Measurements from ENCODE around the gene CREBRF. TPM values are rescaled to one million over a fixed set of nuclear protein-coding genes. Genes with fewer than 3 reads are reported as not detected.

CREBRF gene
- total RNA-seq, 1 experiment from 2014 or later = 16.9 TPM

DNA sequence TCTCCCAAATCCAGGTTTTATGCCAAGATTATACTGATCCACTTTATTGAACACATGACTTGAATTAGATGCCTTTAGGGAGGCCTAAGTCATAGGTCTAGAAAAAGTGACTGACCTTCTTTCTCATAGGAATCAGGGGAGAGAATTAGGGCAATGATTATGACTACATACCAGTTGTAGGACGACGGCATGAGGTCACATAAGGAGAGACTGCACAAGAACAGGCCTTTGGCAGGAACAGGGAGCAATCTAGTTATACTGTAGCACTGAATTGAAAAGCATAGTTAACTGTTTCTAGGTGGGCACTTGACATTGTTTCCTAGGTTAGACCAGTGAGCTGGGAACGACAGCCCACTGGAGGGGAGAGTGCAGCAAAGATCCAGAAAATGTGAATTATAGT lies 22.7 kb downstream of the CREBRF start:
- TF ChIP-seq CTCF (conservative IDR thresholded peaks at IDR 0.05) (no peak), EZH2 (IDR thresholded peaks at IDR 0.05; ENCODE audit: low read depth) (no peak)
- H3K4me3 ChIP-seq = no peak overlapping the region
- H3K4me1 ChIP-seq (replicated peaks; ENCODE audit: insufficient read depth) = peaks cover 30% of the 10 kb centered on the region
- H3K4me2 ChIP-seq = no peak overlapping the region
- intact Hi-C loops (cut with micrococcal nuclease; ENCODE audit: unreplicated experiment) = no loop called here
- no peaks in the 10 kb centered on the region for H3K27me3 ChIP-seq (ENCODE audit: insufficient read depth, low read depth)
- H2AFZ ChIP-seq = no peak overlapping the region
- no TSS peak for BruUV-seq (replicated peaks)
- H3F3A ChIP-seq (ENCODE audit: insufficient read depth, low read depth) = peaks cover 19% of the 10 kb centered on the region
- POLR2A ChIA-PET (ENCODE audit: unreplicated experiment) = no interaction called here
- no peak for DNase-seq
- no peaks in the 10 kb centered on the region for H3K9me3 ChIP-seq (ENCODE audit: insufficient read depth, low read depth)
- no peaks in the 10 kb centered on the region for H3K36me3 ChIP-seq (ENCODE audit: low read depth)
- H4K20me1 ChIP-seq (ENCODE audit: insufficient read depth) = no peaks in the 10 kb centered on the region; the same call in 1 of the 2 replicates
- peaks cover 21% of the 10 kb centered on the region for H3K79me2 ChIP-seq (ENCODE audit: low read depth)
- no peak overlapping the region for H3K27ac ChIP-seq
- no peaks in the 10 kb centered on the region for H3K9me2 ChIP-seq (ENCODE audit: insufficient read depth)
- CTCF ChIA-PET = no interaction called here

DNA sequence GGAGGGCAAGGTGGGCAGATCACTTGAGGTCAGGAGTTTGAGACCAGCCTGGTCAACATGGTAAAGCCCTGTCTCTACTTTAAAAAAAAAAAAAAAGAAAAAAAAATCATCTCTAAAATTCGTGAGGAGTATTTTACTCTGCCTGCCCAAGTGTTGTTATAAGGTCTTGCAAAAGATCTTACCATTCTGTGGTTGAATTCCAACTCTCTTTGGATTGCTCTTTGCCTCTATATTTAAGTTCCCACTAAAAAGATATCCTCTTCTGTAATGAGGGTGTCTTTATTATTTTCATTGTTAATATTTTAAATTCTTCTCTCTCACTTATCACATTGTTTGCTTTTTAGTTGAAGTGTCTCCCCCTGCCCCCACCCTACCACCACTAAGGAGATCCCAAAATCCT lies 33.4 kb downstream of the CREBRF start:
- Histone ChIP-seq H3K4me2 (no peak overlapping the region), H3K79me2 (ENCODE audit: low read depth) (no peaks in the 10 kb centered on the region), H3K36me3 (ENCODE audit: low read depth) (peaks cover 6% of the 10 kb centered on the region; the same call in 1 of the 2 replicates), H3K27me3 (ENCODE audit: insufficient read depth, low read depth) (no peaks in the 10 kb centered on the region), H3K4me1 (replicated peaks; ENCODE audit: insufficient read depth) (peaks cover 12% of the 10 kb centered on the region), H4K20me1 (ENCODE audit: insufficient read depth) (no peaks in the 10 kb centered on the region), H3F3A (ENCODE audit: insufficient read depth, low read depth) (peaks cover 13% of the 10 kb centered on the region), H3K27ac (no peak overlapping the region), H3K9me3 (ENCODE audit: insufficient read depth, low read depth) (no peaks in the 10 kb centered on the region), H3K4me3 (no peak overlapping the region), H2AFZ (no peak overlapping the region), H3K9me2 (ENCODE audit: insufficient read depth) (no peaks in the 10 kb centered on the region)
- CTCF ChIA-PET = no interaction called here
- BruUV-seq (replicated peaks) = no TSS peak
- intact Hi-C loops (cut with micrococcal nuclease; ENCODE audit: unreplicated experiment) = no loop called here
- DNase-seq = no peak
- POLR2A ChIA-PET (ENCODE audit: unreplicated experiment) = no interaction called here
- TF ChIP-seq EZH2 (IDR thresholded peaks at IDR 0.05; ENCODE audit: low read depth) (no peak), CTCF (conservative IDR thresholded peaks at IDR 0.05) (no peak)

GRCh38 chr5:173090639-173091038 lies 34.5 kb downstream of the CREBRF start:
- Histone ChIP-seq H3K4me3 (no peak overlapping the region), H3K79me2 (ENCODE audit: low read depth) (no peaks in the 10 kb centered on the region), H2AFZ (no peak overlapping the region), H3K4me2 (no peak overlapping the region), H3K9me2 (ENCODE audit: insufficient read depth) (no peaks in the 10 kb centered on the region), H3K27me3 (ENCODE audit: insufficient read depth, low read depth) (no peaks in the 10 kb centered on the region), H3K9me3 (ENCODE audit: insufficient read depth, low read depth) (no peaks in the 10 kb centered on the region), H4K20me1 (ENCODE audit: insufficient read depth) (no peaks in the 10 kb centered on the region), H3K27ac (no peak overlapping the region), H3K4me1 (replicated peaks; ENCODE audit: insufficient read depth) (peaks cover 15% of the 10 kb centered on the region), H3K36me3 (ENCODE audit: low read depth) (peaks cover 6% of the 10 kb centered on the region; the same call in 1 of the 2 replicates), H3F3A (ENCODE audit: insufficient read depth, low read depth) (peaks cover 14% of the 10 kb centered on the region)
- intact Hi-C loops (cut with micrococcal nuclease; ENCODE audit: unreplicated experiment) = loop anchor here (5.0 kb wide), 1 partner anchor 33 kb away; the partner anchor contains the start of gene CREBRF
- TF ChIP-seq EZH2 (IDR thresholded peaks at IDR 0.05; ENCODE audit: low read depth) = no peak
- TF ChIP-seq CTCF (conservative IDR thresholded peaks at IDR 0.05) = no peak
- TSS peak; percentile 19 for BruUV-seq (replicated peaks)
- DNase-seq = no peak
- POLR2A ChIA-PET (ENCODE audit: unreplicated experiment) = no interaction called here
- CTCF ChIA-PET = no interaction called here
